OCI-LY7 (cell line): ENCODE measurements around the gene GDPD4.

Source experiments
- EZH2phosphoT487 ChIP-seq: fragments of 200-600 bp; sonication (generic); IDR thresholded peaks from 2 replicates; pipeline ENCODE4 v1.6.1; 2018; ENCODE audit warnings: low read depth, borderline replicate concordance, mild to moderate bottlenecking, mixed run types, antibody characterized with exemption, low read length, moderate library complexity, mixed read lengths
- TF ChIP-seq, protein P1 (sequence below): fragments of 200-600 bp; sonication (generic); conservative IDR thresholded peaks from 2 replicates; pipeline ENCODE4 v1.5.1; 2014; ENCODE audit warnings: mild to moderate bottlenecking, antibody characterized with exemption, low read length, moderate library complexity, mixed read lengths

GRCh38 chr11:77300695-77301094 is 791 bp downstream of the GDPD4 start:
- TF ChIP-seq, protein P1, sequence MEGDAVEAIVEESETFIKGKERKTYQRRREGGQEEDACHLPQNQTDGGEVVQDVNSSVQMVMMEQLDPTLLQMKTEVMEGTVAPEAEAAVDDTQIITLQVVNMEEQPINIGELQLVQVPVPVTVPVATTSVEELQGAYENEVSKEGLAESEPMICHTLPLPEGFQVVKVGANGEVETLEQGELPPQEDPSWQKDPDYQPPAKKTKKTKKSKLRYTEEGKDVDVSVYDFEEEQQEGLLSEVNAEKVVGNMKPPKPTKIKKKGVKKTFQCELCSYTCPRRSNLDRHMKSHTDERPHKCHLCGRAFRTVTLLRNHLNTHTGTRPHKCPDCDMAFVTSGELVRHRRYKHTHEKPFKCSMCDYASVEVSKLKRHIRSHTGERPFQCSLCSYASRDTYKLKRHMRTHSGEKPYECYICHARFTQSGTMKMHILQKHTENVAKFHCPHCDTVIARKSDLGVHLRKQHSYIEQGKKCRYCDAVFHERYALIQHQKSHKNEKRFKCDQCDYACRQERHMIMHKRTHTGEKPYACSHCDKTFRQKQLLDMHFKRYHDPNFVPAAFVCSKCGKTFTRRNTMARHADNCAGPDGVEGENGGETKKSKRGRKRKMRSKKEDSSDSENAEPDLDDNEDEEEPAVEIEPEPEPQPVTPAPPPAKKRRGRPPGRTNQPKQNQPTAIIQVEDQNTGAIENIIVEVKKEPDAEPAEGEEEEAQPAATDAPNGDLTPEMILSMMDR, result no peak
- no peak for TF ChIP-seq EZH2phosphoT487
